ENCODE measurements around the gene TMLHE.
"Not testable (repeated sequence)": the region's sequence is repeated elsewhere in the genome, so short reads cannot be mapped to it uniquely, and the experiment has no call there.

Gene TMLHE

DNA sequence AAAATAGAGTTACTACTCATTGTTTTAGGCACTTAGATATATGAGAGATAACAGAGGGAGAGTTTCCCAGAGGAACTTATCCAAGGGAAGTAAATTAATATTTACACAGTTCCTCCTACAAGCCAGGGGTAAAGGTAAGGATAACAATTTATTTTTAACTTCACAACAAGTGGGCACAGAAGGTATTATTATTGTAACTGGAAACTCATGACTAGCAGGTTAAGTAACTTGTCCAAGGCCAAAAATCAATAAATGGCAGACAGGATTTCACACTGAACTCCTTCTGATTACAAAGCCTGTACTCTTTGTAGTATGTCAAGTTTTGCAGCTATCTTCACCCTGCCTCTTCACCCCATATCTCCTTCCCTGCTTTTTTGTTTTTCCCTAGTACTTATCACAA is 107.5 kb downstream of the TMLHE start:
- in situ Hi-C loops (cut with HindIII; ENCODE audit: low sequenced_read_pairs), result no loop called here

DNA sequence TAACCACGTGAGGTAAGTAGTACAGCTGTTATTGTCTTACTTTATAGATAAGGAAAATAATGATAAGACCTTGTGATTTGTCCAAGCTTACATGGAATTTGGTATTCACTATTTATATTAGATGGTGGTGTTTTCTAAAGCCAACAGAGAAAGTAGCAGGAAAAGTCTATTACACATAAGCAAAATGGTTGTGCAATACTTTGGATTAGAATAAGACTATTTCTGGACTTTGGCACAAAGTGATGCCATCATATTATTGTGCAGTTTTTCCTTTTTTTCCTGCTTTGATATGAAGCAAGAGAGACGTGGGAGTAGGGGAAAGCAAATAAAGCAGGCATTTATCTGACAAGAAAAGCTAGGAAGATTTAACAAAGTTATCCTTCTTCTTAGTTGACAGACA is 117.6 kb downstream of the TMLHE start:
- in situ Hi-C loops (cut with HindIII; ENCODE audit: low sequenced_read_pairs), result not testable (repeated sequence)

DNA sequence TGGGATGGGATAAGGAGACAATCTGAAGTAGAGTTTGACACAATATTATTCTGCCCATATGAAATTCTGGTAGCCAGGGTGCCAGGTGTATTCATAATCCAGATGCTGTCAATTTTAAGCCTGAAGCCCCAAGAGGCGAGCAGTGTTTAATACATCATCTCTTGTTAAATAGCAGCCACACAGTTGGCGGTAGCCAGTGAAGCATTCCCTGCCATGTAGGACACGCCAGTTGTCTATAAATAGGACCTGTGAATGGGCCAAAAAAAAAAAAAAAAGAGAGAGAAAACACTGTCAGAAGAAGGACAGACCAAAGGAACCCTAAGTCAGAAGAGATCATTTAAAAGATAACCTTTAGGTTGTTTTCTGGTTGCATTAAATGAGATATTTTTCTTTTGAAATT is 121.3 kb downstream of the TMLHE start:
- in situ Hi-C loops (cut with HindIII; ENCODE audit: low sequenced_read_pairs), result not testable (repeated sequence)

DNA sequence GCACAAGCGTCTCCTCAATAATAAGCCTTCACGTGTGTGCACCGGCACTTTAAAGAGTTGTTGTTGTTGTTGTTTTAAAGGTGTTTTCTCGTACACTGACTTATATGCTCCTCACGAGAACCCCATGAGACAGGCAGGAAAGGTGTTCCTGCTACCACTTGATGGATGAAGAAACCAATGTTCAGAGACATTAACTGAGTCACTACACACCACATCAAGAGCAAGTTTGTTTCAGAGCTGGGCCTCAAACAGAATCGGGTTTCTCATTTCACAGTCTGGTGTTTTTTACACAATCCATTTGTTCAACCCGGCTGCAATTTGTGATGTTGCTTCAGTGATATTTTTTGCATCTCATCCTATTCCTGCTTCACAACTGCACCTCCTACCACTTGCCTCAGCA is 135.6 kb downstream of the TMLHE start:
- in situ Hi-C loops (cut with HindIII; ENCODE audit: low sequenced_read_pairs), result not testable (repeated sequence)

DNA sequence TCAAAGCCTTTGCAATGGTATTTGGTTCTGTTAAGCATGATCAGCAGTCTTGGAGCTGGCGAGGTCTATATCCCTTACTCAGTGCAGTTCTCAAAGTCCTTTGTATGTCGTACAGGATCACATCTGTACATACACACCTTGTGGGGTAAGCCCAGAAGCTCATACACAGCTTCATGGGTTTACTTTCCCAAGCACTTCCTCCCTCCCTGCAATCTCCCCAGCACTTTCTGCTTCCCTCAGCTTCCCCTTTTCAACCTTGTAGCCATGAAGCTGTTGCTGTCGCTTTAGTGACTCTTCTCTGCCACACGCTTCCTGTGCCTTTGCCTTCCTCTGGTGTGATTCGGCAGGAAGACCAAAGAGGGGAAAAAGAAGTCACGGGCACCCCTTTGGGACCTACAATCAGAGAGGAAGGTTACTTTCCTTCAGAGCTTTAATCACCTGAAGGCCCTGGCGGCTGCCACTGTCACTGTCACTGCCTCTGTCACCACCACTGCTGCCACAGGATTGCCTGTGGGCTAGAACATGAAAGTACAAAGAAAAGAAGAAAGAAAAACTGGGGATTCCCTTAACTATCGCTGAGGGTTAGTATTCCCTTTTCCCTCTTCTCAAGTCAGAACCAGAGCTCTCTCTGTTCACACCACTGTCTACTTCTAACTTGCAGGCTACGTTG is 146.3 kb downstream of the TMLHE start:
- in situ Hi-C loops (cut with HindIII; ENCODE audit: low sequenced_read_pairs), result not testable (repeated sequence)

DNA sequence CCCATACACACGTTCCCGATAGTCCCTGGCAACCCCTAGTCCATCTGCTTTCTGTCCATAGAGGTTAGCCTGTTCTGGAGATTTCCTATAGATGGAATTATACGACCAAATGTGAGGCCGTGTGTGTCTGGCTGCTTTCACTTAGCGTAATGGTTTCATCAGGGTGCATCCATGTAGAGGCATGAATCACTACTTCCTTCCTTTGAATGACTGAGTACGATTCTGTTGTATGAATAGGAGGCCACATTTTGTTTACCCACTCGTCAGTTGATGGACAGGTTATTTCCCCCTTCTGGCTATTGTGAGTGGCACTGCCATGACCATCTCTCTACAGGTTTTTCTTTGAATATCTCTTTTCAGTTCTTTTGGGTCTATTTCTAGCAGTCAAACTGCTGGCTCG is 152.3 kb downstream of the TMLHE start:
- in situ Hi-C loops (cut with HindIII; ENCODE audit: low sequenced_read_pairs), result not testable (repeated sequence)

DNA sequence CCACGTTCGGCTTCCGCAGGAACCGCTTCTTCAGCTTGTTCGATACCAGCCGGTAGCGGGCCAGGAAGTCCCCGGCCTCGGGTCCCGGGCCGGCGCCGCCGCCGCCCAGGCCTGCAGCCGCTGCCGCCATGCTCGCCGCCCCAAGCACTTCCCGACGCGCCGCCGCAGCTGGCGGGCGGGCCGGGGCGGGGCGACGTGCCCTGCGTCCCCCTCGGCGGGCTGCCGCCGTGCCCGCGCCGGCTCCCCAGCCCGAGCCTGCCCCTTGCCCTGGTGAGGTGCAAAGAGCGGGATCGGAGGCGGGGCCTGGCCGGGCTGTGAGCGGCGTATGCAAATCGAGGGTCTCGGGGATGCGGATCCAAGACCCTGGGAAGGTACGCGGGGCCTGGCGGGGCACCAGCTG is 154.3 kb downstream of the TMLHE start, which contains the start of gene F8A3:
TSS of gene F8A3 (minus strand) at position 150 of the 400 bp plus-strand sequence. CDS start at position 130, 20 bp downstream.
- in situ Hi-C loops (cut with HindIII; ENCODE audit: low sequenced_read_pairs), result not testable (repeated sequence)

DNA sequence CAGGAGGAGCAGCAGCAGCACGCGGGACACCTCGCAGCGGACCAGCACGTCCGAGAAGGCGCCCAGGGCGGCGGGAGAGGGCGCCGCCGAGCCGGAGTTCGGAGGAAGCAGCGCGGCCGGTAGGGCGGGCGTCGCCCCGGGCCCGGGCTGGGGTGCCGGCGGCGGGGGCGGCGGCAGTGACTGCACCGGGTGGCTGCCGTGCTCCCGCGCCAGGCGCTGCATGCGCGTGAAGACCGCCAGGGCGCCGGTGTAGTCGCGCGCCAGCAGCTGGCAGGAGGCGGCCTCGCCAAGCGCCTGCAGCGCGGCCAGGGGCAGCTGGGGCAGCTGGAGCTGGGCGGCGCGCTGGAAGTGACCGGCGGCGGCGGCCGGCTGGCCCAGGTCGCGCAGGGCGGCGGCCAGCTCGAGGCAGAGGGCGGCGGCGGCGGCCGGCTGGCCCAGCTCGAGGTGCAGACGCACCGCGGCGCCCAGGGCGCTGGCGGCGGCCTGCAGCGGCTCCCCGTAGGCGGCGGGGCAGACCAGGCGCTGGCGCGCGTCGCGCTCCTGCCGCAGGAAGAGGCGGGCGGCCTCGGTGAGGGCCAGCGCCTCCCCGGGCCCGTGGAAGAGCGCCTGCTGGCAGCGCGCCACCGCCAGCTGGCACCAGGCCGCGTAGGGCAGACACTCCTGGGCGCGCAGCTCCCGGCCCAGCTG is 154.8 kb downstream of the TMLHE start:
- in situ Hi-C loops (cut with HindIII; ENCODE audit: low sequenced_read_pairs), result not testable (repeated sequence)

DNA sequence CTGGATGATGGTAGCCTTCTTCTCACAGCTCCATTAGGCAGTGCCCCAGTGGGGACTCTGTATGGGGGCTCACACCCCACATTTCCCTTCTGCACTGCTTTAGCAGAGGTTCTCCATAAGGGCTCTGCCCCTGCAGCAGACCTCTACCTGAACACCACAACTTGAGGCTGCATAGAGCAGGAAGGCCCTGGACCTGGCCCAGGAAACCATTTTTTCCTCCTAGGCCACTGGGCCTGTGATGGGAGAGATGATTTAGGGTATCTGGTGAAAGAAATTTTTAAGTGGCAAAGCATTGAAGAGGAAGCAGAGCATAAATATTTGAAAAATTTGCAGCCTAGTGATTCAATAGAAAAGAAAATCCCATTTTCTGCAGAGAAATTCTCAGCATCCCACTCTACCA is 171.7 kb downstream of the TMLHE start:
- in situ Hi-C loops (cut with HindIII; ENCODE audit: low sequenced_read_pairs), result no loop called here

Data from endothelial cell of hepatic sinusoid (primary cell).